Measurements from ENCODE around the gene ITIH5.

- TF ChIP-seq CTCF (IDR thresholded peaks at IDR 0.05) (no peak), POLR2A (IDR thresholded peaks at IDR 0.05) (no peak)
Measured at GRCh38 chr10:7515439-7515838, 151.3 kb downstream of the ITIH5 start.
